Measurements from ENCODE around the gene TEX14.

Gene TEX14

DNA sequence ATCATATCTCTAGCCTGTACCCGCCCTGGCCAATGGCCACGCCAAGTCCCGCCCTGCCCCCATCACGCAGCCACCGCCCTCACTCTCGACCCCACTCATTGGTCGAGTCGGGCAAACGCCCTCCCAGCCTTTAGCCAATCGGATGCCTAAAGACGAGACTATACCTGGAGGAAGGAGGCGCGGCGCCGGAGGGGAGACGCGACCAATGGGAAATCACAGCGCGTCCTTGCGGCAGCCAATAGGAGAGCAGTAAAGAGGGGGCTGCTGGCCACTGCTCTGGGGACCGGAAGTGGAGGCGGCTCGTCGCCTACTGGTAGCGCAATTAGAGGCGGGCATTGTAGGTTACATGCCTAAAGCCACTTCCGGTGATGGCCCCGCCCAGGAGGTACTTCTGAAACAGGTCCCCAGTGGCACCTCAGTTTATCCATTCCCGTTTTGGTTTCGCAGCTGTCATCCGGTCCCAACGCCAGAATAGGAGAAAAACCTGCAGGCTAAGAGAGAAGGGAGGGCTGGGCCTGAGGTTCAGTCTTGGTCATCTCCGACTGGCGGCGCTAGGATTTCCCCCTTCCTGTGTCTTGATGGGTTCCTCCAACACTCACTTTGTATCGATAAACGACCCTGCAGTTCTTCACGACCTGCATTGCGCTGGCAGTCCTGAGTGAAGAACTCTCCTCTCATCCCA lies 173.8 kb downstream of the TEX14 start:
- H3K27ac ChIP-seq, result peak overlapping the region; percentile 72
- no peaks in the 10 kb centered on the region for H3K36me3 ChIP-seq (replicated peaks)
- peak; percentile 100 for DNase-seq
- in situ Hi-C loops (cut with HindIII; ENCODE audit: low pct_ligation_motif_present, low sequenced_read_pairs), result no loop called here
- TF ChIP-seq, protein P1, sequence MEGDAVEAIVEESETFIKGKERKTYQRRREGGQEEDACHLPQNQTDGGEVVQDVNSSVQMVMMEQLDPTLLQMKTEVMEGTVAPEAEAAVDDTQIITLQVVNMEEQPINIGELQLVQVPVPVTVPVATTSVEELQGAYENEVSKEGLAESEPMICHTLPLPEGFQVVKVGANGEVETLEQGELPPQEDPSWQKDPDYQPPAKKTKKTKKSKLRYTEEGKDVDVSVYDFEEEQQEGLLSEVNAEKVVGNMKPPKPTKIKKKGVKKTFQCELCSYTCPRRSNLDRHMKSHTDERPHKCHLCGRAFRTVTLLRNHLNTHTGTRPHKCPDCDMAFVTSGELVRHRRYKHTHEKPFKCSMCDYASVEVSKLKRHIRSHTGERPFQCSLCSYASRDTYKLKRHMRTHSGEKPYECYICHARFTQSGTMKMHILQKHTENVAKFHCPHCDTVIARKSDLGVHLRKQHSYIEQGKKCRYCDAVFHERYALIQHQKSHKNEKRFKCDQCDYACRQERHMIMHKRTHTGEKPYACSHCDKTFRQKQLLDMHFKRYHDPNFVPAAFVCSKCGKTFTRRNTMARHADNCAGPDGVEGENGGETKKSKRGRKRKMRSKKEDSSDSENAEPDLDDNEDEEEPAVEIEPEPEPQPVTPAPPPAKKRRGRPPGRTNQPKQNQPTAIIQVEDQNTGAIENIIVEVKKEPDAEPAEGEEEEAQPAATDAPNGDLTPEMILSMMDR (IDR thresholded peaks at IDR 0.05; ENCODE audit: low read depth, low read length, missing control alignments), result no peak
- H3K4me3 ChIP-seq (ENCODE audit: low read depth, low read length), result peak overlapping the region; percentile 77
- no peaks in the 10 kb centered on the region for H3K27me3 ChIP-seq (replicated peaks)

DNA sequence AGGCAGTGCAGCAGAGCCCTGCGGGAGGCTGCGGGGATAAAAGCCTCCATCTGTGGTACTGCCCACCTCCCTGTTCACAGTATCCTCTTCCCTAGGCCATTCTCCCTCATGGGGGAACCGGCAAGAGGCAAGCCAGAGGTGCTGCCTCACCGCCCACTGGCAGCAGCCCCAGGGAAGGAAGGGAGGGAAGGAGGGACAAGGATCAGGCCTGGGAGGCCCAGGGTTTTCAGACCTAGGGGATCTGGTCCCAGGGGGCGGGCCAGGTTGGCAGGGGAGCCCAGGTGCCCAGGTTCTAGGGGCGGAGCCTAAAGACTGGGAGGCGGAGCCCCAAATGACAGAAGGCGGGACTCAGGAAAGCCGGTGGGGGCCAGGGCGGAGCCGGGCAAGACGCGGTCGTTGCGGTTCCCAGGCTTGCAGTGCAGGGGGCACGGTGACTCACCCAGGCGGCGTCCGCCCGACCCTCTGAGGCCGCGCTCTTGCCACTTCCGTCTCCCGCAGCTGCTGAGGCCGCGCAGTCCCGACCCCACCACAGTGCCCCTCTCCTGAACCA lies 174.4 kb downstream of the TEX14 start:
- no peaks in the 10 kb centered on the region for H3K27me3 ChIP-seq (replicated peaks)
- H3K36me3 ChIP-seq (replicated peaks), result no peaks in the 10 kb centered on the region
- TF ChIP-seq, protein P1 (IDR thresholded peaks at IDR 0.05; ENCODE audit: low read depth, low read length, missing control alignments), result no peak

DNA sequence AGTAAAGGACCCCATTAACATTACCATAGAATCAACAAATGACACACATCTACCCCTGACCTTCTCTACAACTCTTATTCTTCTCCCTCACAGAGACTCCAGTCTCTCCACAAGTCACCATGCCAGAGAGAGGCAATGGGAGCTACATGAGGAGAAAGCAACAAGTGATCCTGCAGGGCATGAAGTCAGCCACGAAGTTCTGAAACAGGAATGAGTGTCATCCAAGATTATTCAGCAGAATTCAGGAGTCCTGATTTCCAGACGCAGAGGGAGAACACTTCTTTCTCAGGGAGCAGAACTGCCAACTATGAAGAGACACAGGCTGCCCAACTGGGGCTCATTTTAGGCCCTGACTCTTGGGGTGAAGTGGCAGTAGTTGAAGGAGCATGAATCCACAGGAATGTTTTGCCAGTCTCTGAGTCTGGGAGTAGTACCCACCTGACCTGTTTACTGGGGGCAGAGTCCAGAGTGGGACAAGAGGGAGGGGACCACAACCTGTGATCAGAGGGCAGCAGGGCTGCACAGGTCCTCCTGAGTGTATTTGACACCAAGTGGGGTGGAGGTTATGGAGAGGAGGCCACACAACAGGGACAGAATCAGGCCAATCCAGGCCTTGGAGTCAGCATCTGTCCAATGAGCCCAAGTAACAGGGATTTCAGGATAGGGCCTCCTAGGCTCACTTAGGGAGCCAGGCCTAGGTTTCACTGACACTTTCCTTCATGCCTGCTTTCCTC lies 175.0 kb downstream of the TEX14 start:
- in situ Hi-C loops (cut with HindIII; ENCODE audit: low pct_ligation_motif_present, low sequenced_read_pairs), result no loop called here
- Histone ChIP-seq H3K4me3 (ENCODE audit: low read depth, low read length) (peak overlapping the region; percentile 77), H3K36me3 (replicated peaks) (no peaks in the 10 kb centered on the region), H3K27ac (no peak overlapping the region), H3K27me3 (replicated peaks) (no peaks in the 10 kb centered on the region)
- no peak for DNase-seq
- TF ChIP-seq, protein P1 (IDR thresholded peaks at IDR 0.05; ENCODE audit: low read depth, low read length, missing control alignments), result no peak

More for the DNA sequence above, 174.4 kb downstream of the TEX14 start:
- Histone ChIP-seq H3K27ac (peak overlapping the region; percentile 23), H3K4me3 (ENCODE audit: low read depth, low read length) (peak overlapping the region; percentile 77)
- DNase-seq, result no peak
- in situ Hi-C loops (cut with HindIII; ENCODE audit: low pct_ligation_motif_present, low sequenced_read_pairs), result no loop called here

DNA sequence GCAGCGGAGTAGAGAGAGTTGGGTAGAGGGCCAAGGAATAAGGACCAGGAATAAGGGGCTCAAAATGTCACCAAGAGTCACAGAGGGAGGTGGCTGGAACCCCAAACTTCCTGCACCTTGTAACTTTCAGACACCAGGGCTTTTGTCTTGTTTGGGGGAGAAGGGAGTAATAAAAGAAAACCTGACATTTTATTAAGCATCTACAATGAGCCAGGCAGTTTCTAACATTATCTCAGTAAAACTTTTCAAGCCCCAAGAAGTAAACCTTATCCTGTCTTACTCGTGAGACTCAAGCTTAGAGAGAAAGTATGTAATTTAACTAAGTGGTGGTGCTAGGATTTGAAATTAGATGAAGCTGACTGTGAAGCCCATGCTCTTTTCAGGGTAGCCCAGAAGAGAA lies 176.6 kb downstream of the TEX14 start:
- in situ Hi-C loops (cut with HindIII; ENCODE audit: low pct_ligation_motif_present, low sequenced_read_pairs), result no loop called here
- Histone ChIP-seq H3K4me3 (ENCODE audit: low read depth, low read length) (no peak overlapping the region), H3K27me3 (replicated peaks) (no peaks in the 10 kb centered on the region), H3K27ac (no peak overlapping the region), H3K36me3 (replicated peaks) (peaks cover 13% of the 10 kb centered on the region)
- no peak for DNase-seq
- TF ChIP-seq, protein P1 (IDR thresholded peaks at IDR 0.05; ENCODE audit: low read depth, low read length, missing control alignments), result no peak

DNA sequence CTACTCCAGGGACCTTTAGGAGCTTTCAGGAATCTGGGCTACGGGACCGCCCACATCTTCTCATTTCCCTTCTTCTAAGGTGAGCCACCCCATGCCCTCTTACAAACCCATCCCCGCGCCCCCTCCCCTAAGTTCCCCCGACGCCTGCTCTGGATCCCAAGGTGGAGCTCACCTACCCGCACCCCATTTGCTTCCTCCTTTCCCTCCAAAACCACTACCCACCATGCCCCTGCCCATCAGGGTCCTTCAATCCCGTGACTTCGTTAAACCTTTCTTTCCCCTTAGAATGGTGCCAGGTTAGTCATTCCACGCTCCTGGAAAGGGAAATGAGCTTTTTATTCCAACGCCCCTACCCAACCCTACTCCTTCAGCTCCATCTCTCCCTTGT lies 177.1 kb downstream of the TEX14 start:
- Histone ChIP-seq H3K4me3 (ENCODE audit: low read depth, low read length) (peak overlapping the region; percentile 73), H3K27me3 (replicated peaks) (no peaks in the 10 kb centered on the region), H3K36me3 (replicated peaks) (peaks cover 18% of the 10 kb centered on the region), H3K27ac (no peak overlapping the region)
- in situ Hi-C loops (cut with HindIII; ENCODE audit: low pct_ligation_motif_present, low sequenced_read_pairs), result no loop called here
- TF ChIP-seq, protein P1 (IDR thresholded peaks at IDR 0.05; ENCODE audit: low read depth, low read length, missing control alignments), result no peak
- no peak for DNase-seq

Measured in brain microvascular endothelial cell (primary cell).